PC-9 (cell line): ENCODE data around the gene ACAD10.
"Not testable (repeated sequence)": the region's sequence is repeated elsewhere in the genome, so short reads cannot be mapped to it uniquely, and the experiment has no call there.

Experiments used
- CTCF ChIP-seq: fragments of 200-600 bp; sonication (generic); conservative IDR thresholded peaks from 2 replicates; pipeline ENCODE4 v1.6.1; 2017; ENCODE audit warnings: mixed run types, antibody characterized with exemption, mild to moderate bottlenecking, moderate library complexity
- EZH2 ChIP-seq: fragments of 200-600 bp; sonication (generic); IDR thresholded peaks from 2 replicates; pipeline ENCODE4 v1.8.0; 2017; ENCODE audit warnings: antibody characterized with exemption, low read depth

GRCh38 chr12:111739524-111739923 lies 53.7 kb downstream of the ACAD10 start:
- not testable (repeated sequence) for TF ChIP-seq CTCF, EZH2
